Keratinocyte (primary cell): Measurements from ENCODE around the gene IDS. TPM values are rescaled to one million over a fixed set of nuclear protein-coding genes. Genes with fewer than 3 reads are reported as not detected.

Experiments used
- DNase-seq: peaks from one replicate; pipeline ENCODE4 v3.0.0-alpha.2; 2011; ENCODE audit warnings: low read depth, missing footprints, low spot score
- FAIRE-seq: peaks from 2 replicates; lab custom pipeline; 2011; peaks lifted over from hg19 to GRCh38; lab: Jason Lieb, UNC
- H2AFZ ChIP-seq: 2 replicates; pipeline ENCODE4 v1.6.0; 2012; ENCODE audit warnings: low read length, control low read depth, inconsistent platforms; ENCODE audit not compliant: control insufficient read depth
- H3K27ac ChIP-seq: 2 replicates; pipeline ENCODE4 v1.5.1; 2011; ENCODE audit warnings: low read length; ENCODE audit not compliant: control insufficient read depth, insufficient read depth
- H3K27me3 ChIP-seq: 3 replicates; pipeline ENCODE4 v1.6.0; 2011; ENCODE audit warnings: low read length; ENCODE audit not compliant: control insufficient read depth, insufficient read depth; ENCODE audit errors: extremely low read depth
- H3K36me3 ChIP-seq, 2 experiments: 2 replicates in 1 of 2; 3 replicates in 1 of 2; pipeline ENCODE4 v1.5.1; 2011; ENCODE audit warnings: low read length in 2 of 2, mild to moderate bottlenecking in 1 of 2; ENCODE audit not compliant: control insufficient read depth in 2 of 2, insufficient read depth in 2 of 2; ENCODE audit errors: extremely low read depth in 1 of 2
- H3K4me1 ChIP-seq: 3 replicates; pipeline ENCODE4 v1.5.1; 2011; ENCODE audit warnings: low read length; ENCODE audit not compliant: control insufficient read depth, insufficient read depth; ENCODE audit errors: extremely low read depth
- H3K4me2 ChIP-seq: 3 replicates; pipeline ENCODE4 v1.6.0; 2011; ENCODE audit warnings: low read depth, low read length; ENCODE audit not compliant: control insufficient read depth, insufficient read depth; ENCODE audit errors: extremely low read depth
- H3K4me3 ChIP-seq, 3 experiments: fragments of 200-600 bp in 1 of 3; sonication (generic) in 1 of 3; 2 replicates in 2 of 3; 3 replicates in 1 of 3; pipeline ENCODE4 v1.5.1; 2011 to 2016; ENCODE audit warnings: low read length in 3 of 3, mild to moderate bottlenecking in 3 of 3, control low read depth in 2 of 3, inconsistent platforms in 1 of 3, low read depth in 1 of 3, mixed read lengths in 1 of 3, mixed run types in 1 of 3, moderate library complexity in 1 of 3; ENCODE audit not compliant: control insufficient read depth in 2 of 3, insufficient read depth in 2 of 3; ENCODE audit errors: extremely low read depth in 1 of 3
- H3K79me2 ChIP-seq: 2 replicates; pipeline ENCODE4 v1.6.0; 2012; ENCODE audit warnings: low read length; ENCODE audit not compliant: control insufficient read depth, insufficient read depth
- H3K9ac ChIP-seq: 3 replicates; pipeline ENCODE4 v1.6.0; 2011; ENCODE audit warnings: low read length; ENCODE audit not compliant: control insufficient read depth, insufficient read depth; ENCODE audit errors: extremely low read depth
- H3K9me1 ChIP-seq: 3 replicates; pipeline ENCODE4 v1.6.0; 2011; ENCODE audit warnings: low read length; ENCODE audit not compliant: control insufficient read depth, insufficient read depth; ENCODE audit errors: extremely low read depth
- H3K9me3 ChIP-seq: 2 replicates; pipeline ENCODE4 v1.5.1; 2012; ENCODE audit warnings: low read depth, low read length; ENCODE audit not compliant: control insufficient read depth
- H4K20me1 ChIP-seq: 3 replicates; pipeline ENCODE4 v1.6.0; 2011; ENCODE audit warnings: low read length; ENCODE audit not compliant: control insufficient read depth, insufficient read depth; ENCODE audit errors: extremely low read depth
- CTCF ChIP-seq, 3 experiments: IDR thresholded peaks in 1 of 3; conservative IDR thresholded peaks in 1 of 3; optimal IDR thresholded peaks in 1 of 3; 2 replicates in 2 of 3; 3 replicates in 1 of 3; pipeline versions ENCODE3 to v1.5.1; 2011; ENCODE audit warnings: low read length in 3 of 3, mild to moderate bottlenecking in 3 of 3, moderate library complexity in 2 of 3, control low read depth in 1 of 3, inconsistent platforms in 1 of 3; ENCODE audit not compliant: insufficient read depth in 2 of 3; ENCODE audit errors: extremely low read depth in 1 of 3
- EZH2 ChIP-seq: IDR thresholded peaks from one replicate; pipeline ENCODE4 v1.6.1; 2012; ENCODE audit warnings: inconsistent platforms, mild to moderate bottlenecking, low read length, moderate library complexity
- dilution Hi-C: fragments of 300-500 bp; cut with MboI; formaldehyde crosslinking; loops from one replicate; pipeline ENCODE4 v1.7.0; 2020; ENCODE audit warnings: low sequenced_read_pairs; ENCODE audit not compliant: extremely low pct_ligation_motif_present
- polyA plus RNA-seq, 5 experiments: library from polyadenylated mRNA; depleted of rRNA in 3 of 5; stranded (reverse) in 3 of 5; stranded (forward) in 1 of 5; unstranded in 1 of 5; fragments of >200 nt; gene quantifications; 1 replicate in 1 of 5; 2 replicates in 3 of 5; 3 replicates in 1 of 5; pipeline versions ENCODE4 v1.2.1 to v1.2.3, GENCODE V29; 2011 to 2012; ENCODE audit warnings: missing spikeins in 2 of 5, low read depth in 1 of 5, low replicate concordance in 1 of 5

IDS gene
- polyA plus RNA-seq, 1 donor (not counting 4 experiments of a cell fraction or from before 2014, with no cell fraction given): 59.7 TPM

- no peak overlapping the region for H3K27ac ChIP-seq
- no peaks in the 10 kb centered on the region for H3K79me2 ChIP-seq
- TF ChIP-seq CTCF (optimal IDR thresholded peaks at IDR 0.05 in 1 of 3, IDR thresholded peaks at IDR 0.05 in 1 of 3, conservative IDR thresholded peaks at IDR 0.05 in 1 of 3; ENCODE audit: extremely low read depth in 1 of 3, insufficient read depth in 2 of 3, low read length in 3 of 3) (no peak), EZH2 (no peak)
- H3K9ac ChIP-seq: no peak overlapping the region
- no peak overlapping the region for H3K4me3 ChIP-seq
- no peaks in the 10 kb centered on the region for H3K9me1 ChIP-seq
- H3K4me1 ChIP-seq: peaks cover 37% of the 10 kb centered on the region
- FAIRE-seq (no peak), DNase-seq (no peak)
- H4K20me1 ChIP-seq: no peaks in the 10 kb centered on the region
- no peaks in the 10 kb centered on the region for H3K9me3 ChIP-seq
- H2AFZ ChIP-seq: no peak overlapping the region
- dilution Hi-C loops: no loop called here
- H3K27me3 ChIP-seq: no peaks in the 10 kb centered on the region
- no peak overlapping the region for H3K4me2 ChIP-seq
- peaks cover 12 to 24% of the 10 kb centered on the region in 2 experiments for H3K36me3 ChIP-seq
Observed at GRCh38 chrX:149493567-149494562, 11.2 kb downstream of the IDS start.

- Histone ChIP-seq H3K4me1 (peaks cover 25% of the 10 kb centered on the region), H3K9me3 (no peaks in the 10 kb centered on the region), H3K9me1 (no peaks in the 10 kb centered on the region), H3K27me3 (no peaks in the 10 kb centered on the region), H3K36me3 (peaks cover 11 to 24% of the 10 kb centered on the region in 2 experiments), H3K27ac (no peak overlapping the region), H4K20me1 (no peaks in the 10 kb centered on the region), H3K4me2 (no peak overlapping the region), H3K79me2 (no peaks in the 10 kb centered on the region), H2AFZ (no peak overlapping the region), H3K4me3 (no peak overlapping the region), H3K9ac (no peak overlapping the region)
- TF ChIP-seq EZH2 (no peak), CTCF (optimal IDR thresholded peaks at IDR 0.05 in 1 of 3, IDR thresholded peaks at IDR 0.05 in 1 of 3, conservative IDR thresholded peaks at IDR 0.05 in 1 of 3; ENCODE audit: extremely low read depth in 1 of 3, insufficient read depth in 2 of 3, low read length in 3 of 3) (no peak)
- FAIRE-seq (no peak), DNase-seq (no peak)
- dilution Hi-C loops: no loop called here
Observed at GRCh38 chrX:149491812-149492211, 13.3 kb downstream of the IDS start.
